Fibroblast of the aortic adventitia (primary cell): ENCODE data around the gene CHD1. TPM values are rescaled to one million over a fixed set of nuclear protein-coding genes. Genes with fewer than 3 reads are reported as not detected.

Experiments
- DNase-seq: peaks from one replicate; pipeline ENCODE4 v3.0.0-alpha.2; 2010; ENCODE audit warnings: low read depth
- H3K4me3 ChIP-seq: 2 replicates; pipeline ENCODE4 v1.5.1; 2011; ENCODE audit warnings: low read depth, mild to moderate bottlenecking, control low read depth, low read length, moderate library complexity
- CTCF ChIP-seq: IDR thresholded peaks from 2 replicates; pipeline ENCODE4 v1.5.1; 2011; ENCODE audit warnings: mild to moderate bottlenecking, low read length, control low read depth, inconsistent platforms; ENCODE audit not compliant: insufficient read depth
- total RNA-seq: library from RNA; depleted of rRNA; stranded (reverse); fragments of >200 nt; gene quantifications from 2 replicates; pipeline ENCODE4 v1.2.3, GENCODE V29; 2012; ENCODE audit warnings: low replicate concordance

Gene CHD1
- total RNA-seq, 1 donor: 44.4 TPM

DNA sequence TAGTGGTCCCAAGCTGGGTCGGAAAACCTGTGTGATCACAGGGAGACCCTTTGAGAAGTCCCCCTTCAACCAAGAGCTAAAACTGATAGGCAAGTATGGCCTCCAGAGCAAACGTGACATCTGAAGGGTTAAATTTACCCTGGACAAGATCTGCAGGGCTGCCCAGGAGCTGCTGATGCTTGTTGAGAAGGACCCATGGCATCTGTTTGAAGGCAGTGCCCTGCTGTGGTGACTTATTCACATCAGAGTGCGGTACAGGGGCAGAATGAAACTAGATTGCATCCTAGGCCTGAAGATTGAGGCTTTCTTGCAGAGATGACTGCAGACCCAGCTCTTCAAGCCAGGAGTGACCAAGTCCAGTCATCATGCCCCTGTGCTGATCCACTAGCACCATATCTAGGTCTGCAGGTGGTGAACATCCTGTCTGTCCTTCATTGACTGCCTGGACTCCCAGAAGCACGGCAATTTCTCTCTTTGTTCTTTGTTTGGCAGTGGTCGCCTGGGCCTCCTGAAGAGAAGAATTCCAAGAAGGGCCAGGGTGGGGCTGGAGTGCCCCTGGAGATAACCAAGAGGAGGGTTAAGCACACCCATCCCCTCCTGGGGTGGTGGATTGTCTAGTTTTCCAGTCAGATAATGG, 25.7 kb upstream of the CHD1 start:
- no peak for TF ChIP-seq CTCF
- H3K4me3 ChIP-seq: no peak overlapping the region
- DNase-seq: no peak

GRCh38 chr5:98942847-98943246, 14.0 kb upstream of the CHD1 start:
- no peak for DNase-seq
- TF ChIP-seq CTCF: no peak
- no peak overlapping the region for H3K4me3 ChIP-seq

GRCh38 chr5:98941131-98941883, 12.5 kb upstream of the CHD1 start:
- H3K4me3 ChIP-seq: no peak overlapping the region
- no peak for DNase-seq
- no peak for TF ChIP-seq CTCF

GRCh38 chr5:98940581-98940980, 11.8 kb upstream of the CHD1 start:
- H3K4me3 ChIP-seq: no peak overlapping the region
- no peak for TF ChIP-seq CTCF
- peak; percentile 78 for DNase-seq

DNA sequence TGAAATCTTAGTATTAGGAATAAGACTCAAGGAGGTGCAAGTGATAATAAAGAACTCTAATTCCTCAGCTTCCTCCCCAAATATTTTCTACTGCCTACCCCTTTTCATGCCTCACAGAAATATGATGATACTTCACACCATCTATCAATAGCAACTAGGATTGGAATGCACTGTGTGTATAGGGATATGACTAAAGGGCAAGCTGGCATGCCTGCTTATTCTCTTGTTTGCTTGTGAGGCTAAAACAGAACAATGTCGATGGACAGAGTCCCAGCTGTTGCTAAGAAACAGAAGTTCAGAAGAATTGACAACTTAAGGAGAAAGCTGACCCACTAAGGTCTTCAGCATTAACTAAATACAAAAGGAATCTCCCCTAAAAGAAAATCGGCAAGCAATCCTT, 9.7 kb upstream of the CHD1 start:
- peak; percentile 75 for DNase-seq
- no peak for TF ChIP-seq CTCF
- no peak overlapping the region for H3K4me3 ChIP-seq

DNA sequence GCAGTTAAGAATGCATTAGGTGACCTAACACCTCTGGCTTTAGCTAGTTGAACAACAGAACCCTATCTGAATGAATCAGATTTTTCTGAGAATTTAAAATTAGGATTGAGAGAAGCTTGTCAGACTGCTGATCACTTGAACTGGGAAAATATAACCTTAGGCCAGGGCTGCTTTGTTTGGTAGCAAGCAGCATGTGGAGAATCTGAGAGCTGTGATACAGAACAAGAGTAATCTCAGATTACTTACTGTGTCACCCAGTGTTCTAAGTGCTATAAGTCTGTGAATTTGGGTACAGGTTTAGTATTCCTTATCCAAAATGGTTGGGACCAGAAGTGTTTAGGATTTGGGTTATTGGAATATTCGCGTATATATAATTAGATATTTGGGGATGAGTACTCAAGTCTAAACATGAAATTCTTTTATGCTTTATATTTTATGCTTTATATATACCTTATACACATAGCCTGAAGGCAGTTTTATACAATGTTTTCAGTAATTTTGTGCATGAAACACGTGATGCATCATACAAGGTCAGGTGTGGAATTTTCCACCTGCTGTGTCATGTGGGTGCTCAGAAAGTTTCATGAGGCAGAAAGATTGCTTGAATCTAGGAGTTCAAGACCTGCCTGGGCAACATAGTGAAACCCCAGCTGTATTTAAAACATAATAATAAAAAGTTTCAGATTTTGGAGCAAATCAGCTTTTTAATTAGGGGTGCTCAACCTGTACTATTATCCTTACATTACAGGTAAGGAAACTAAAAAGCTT, 8.3 kb upstream of the CHD1 start:
- no peak overlapping the region for H3K4me3 ChIP-seq
- no peak for DNase-seq
- no peak for TF ChIP-seq CTCF
